Measurements from ENCODE around the gene DLAT.

- TF ChIP-seq CTCF (IDR thresholded peaks at IDR 0.05), result no peak
- TF ChIP-seq POLR2A (IDR thresholded peaks at IDR 0.05), result no peak
These were observed 43.9 kb upstream of the DLAT start for GRCh38 chr11:111981270-111981669.

Data from uterus (tissue), 2 donors.